ENCODE measurements around the gene CA5B.
"Not testable (repeated sequence)": the region's sequence is repeated elsewhere in the genome, so short reads cannot be mapped to it uniquely, and the experiment has no call there.

The CA5B gene

GRCh38 chrX:15737959-15738902 lies at the start of gene CA5B:
TSS of gene CA5B (plus strand) at chrX:15738270. CDS start at chrX:15750024, 11,754 bp downstream.
- peak; percentile 98 for DNase-seq (ENCODE audit: low read depth)

GRCh38 chrX:15694941-15695451 lies 43.1 kb upstream of the CA5B start:
- DNase-seq (ENCODE audit: low read depth): no peak

- DNase-seq (ENCODE audit: low read depth): no peak
Observed at GRCh38 chrX:15696516-15696915, 41.6 kb upstream of the CA5B start.

GRCh38 chrX:15702488-15703371 lies 35.3 kb upstream of the CA5B start:
- DNase-seq (ENCODE audit: low read depth): no peak

GRCh38 chrX:15703809-15704208 lies 34.3 kb upstream of the CA5B start:
- DNase-seq (ENCODE audit: low read depth): not testable (repeated sequence)

GRCh38 chrX:15704273-15704672 lies 33.8 kb upstream of the CA5B start:
- DNase-seq (ENCODE audit: low read depth): not testable (repeated sequence)

GRCh38 chrX:15714529-15714928 lies 23.5 kb upstream of the CA5B start:
- no peak for DNase-seq (ENCODE audit: low read depth)

GRCh38 chrX:15718283-15718970 lies 19.6 kb upstream of the CA5B start:
- no peak for DNase-seq (ENCODE audit: low read depth)

- DNase-seq (ENCODE audit: low read depth): no peak
Observed at GRCh38 chrX:15719324-15719968, 18.6 kb upstream of the CA5B start.

GRCh38 chrX:15721911-15722310 lies 16.2 kb upstream of the CA5B start:
- no peak for DNase-seq (ENCODE audit: low read depth)

- DNase-seq (ENCODE audit: low read depth): no peak
Observed at GRCh38 chrX:15723887-15724517, 14.1 kb upstream of the CA5B start.

- no peak for DNase-seq (ENCODE audit: low read depth)
Observed at GRCh38 chrX:15724911-15725310, 13.2 kb upstream of the CA5B start.

GRCh38 chrX:15731368-15731767 lies 6.7 kb upstream of the CA5B start:
- DNase-seq (ENCODE audit: low read depth): not testable (repeated sequence)

GRCh38 chrX:15737190-15737958 lies 696 bp upstream of the CA5B start:
- no peak for DNase-seq (ENCODE audit: low read depth)

GRCh38 chrX:15739886-15740285 lies 1.8 kb downstream of the CA5B start:
- DNase-seq (ENCODE audit: low read depth): no peak

GRCh38 chrX:15744181-15744867 lies 6.3 kb downstream of the CA5B start:
- DNase-seq (ENCODE audit: low read depth): no peak

GRCh38 chrX:15745179-15745578 lies 7.1 kb downstream of the CA5B start:
- DNase-seq (ENCODE audit: low read depth): no peak

GRCh38 chrX:15746651-15747050 lies 8.6 kb downstream of the CA5B start:
- DNase-seq (ENCODE audit: low read depth): not testable (repeated sequence)

GRCh38 chrX:15747626-15748173 lies 9.6 kb downstream of the CA5B start:
- DNase-seq (ENCODE audit: low read depth): no peak

All from T-helper 22 cell (primary cell).